Measurements from ENCODE around the gene HERC6.

DNA sequence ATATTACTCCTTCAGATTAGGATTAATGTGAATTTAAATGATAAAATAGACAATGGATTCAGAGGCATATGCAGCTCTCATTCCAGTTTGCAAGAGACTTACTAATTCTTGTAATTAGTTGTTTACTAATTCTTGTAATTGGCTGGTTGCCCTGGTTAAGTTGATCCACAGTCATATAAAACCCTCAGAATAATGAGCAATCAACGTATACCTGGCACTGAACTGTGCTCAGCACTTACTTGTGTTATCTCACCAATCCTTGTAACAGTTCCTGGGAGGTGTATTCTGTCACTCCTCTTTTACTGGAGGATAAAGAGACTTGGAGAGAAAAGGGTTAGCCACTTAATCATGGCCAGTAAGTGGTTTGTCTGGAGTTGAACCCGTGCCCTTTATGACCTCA is 88.7 kb downstream of the HERC6 start:
- TF ChIP-seq EP300 (conservative IDR thresholded peaks at IDR 0.05; ENCODE audit: poor library complexity, severe bottlenecking) (no peak), EZH2 (IDR thresholded peaks at IDR 0.05; ENCODE audit: borderline replicate concordance, insufficient read depth, low read length, poor library complexity, severe bottlenecking) (no peak), POLR2AphosphoS5 (IDR thresholded peaks at IDR 0.05) (no peak), TAF1 (IDR thresholded peaks at IDR 0.05; ENCODE audit: low read depth) (no peak)
- TF ChIP-seq, protein P1, sequence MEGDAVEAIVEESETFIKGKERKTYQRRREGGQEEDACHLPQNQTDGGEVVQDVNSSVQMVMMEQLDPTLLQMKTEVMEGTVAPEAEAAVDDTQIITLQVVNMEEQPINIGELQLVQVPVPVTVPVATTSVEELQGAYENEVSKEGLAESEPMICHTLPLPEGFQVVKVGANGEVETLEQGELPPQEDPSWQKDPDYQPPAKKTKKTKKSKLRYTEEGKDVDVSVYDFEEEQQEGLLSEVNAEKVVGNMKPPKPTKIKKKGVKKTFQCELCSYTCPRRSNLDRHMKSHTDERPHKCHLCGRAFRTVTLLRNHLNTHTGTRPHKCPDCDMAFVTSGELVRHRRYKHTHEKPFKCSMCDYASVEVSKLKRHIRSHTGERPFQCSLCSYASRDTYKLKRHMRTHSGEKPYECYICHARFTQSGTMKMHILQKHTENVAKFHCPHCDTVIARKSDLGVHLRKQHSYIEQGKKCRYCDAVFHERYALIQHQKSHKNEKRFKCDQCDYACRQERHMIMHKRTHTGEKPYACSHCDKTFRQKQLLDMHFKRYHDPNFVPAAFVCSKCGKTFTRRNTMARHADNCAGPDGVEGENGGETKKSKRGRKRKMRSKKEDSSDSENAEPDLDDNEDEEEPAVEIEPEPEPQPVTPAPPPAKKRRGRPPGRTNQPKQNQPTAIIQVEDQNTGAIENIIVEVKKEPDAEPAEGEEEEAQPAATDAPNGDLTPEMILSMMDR (IDR thresholded peaks at IDR 0.05; ENCODE audit: poor library complexity, severe bottlenecking): no peak

Data from neural cell (in vitro differentiated cells).